ENCODE data around the gene BNIPL.

The BNIPL gene

DNA sequence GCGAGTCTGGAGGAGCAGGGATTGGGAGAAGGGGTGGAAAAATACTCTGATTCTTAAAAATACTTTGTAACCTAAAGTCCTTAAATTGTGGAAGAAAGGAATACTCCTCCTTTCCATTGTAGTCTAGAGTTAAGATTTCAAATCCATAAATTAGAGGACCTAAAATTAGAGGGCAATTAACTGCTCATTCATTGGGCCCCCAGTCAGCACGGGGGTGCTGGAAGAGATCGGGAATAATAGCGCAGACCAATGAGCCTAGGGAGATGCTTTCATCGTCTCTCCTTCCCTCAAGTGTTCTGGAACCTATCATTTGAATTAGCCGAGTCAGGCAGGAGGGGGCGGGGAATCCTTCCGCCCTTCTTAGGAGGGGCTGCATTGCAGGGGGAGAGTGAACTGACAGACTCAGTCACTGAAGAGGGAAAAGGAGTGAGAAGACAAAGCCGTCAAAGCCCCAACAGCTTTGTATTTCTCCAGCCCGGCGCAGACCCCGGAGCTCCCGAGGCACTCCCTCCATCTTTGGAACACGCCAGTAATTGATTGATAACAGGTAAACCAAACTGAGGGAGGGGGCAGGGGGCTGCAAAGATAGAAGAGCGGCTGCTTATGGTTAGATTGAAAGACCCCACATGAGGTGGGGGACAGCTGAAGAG lies 23.7 kb downstream of the BNIPL start, which contains the start of gene MLLT11:
TSS of gene MLLT11 (plus strand) at position 391 of the 650 bp plus-strand sequence. CDS start 6,828 bp downstream, outside the sequence.
- H3K9me3 ChIP-seq (ENCODE audit: insufficient read depth, low read length): no peaks in the 10 kb centered on the region
- TF ChIP-seq, protein P1, sequence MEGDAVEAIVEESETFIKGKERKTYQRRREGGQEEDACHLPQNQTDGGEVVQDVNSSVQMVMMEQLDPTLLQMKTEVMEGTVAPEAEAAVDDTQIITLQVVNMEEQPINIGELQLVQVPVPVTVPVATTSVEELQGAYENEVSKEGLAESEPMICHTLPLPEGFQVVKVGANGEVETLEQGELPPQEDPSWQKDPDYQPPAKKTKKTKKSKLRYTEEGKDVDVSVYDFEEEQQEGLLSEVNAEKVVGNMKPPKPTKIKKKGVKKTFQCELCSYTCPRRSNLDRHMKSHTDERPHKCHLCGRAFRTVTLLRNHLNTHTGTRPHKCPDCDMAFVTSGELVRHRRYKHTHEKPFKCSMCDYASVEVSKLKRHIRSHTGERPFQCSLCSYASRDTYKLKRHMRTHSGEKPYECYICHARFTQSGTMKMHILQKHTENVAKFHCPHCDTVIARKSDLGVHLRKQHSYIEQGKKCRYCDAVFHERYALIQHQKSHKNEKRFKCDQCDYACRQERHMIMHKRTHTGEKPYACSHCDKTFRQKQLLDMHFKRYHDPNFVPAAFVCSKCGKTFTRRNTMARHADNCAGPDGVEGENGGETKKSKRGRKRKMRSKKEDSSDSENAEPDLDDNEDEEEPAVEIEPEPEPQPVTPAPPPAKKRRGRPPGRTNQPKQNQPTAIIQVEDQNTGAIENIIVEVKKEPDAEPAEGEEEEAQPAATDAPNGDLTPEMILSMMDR (IDR thresholded peaks at IDR 0.05; ENCODE audit: insufficient read depth, low read length, poor library complexity, severe bottlenecking): no peak
- no peak for TF ChIP-seq EZH2phosphoT487 (conservative IDR thresholded peaks at IDR 0.05; ENCODE audit: low read length)
- H3K27ac ChIP-seq (ENCODE audit: low read depth, low read length): peak within 1 kb of the TSS; percentile 74
- peak within 1 kb of the TSS; percentile 87 for H3K4me3 ChIP-seq (ENCODE audit: insufficient read depth, low read length, poor library complexity, severe bottlenecking)
- H2AFZ ChIP-seq (ENCODE audit: low read depth, low read length, severe bottlenecking): peak within 1 kb of the TSS; percentile 72
- no peaks in the 10 kb centered on the region for H3K9me2 ChIP-seq (replicated peaks; ENCODE audit: insufficient read depth, low read length)
- no peaks in the 10 kb centered on the region; the same call in 1 of the 2 replicates for H4K20me1 ChIP-seq (ENCODE audit: low read depth, low read length)
- H3K4me2 ChIP-seq (ENCODE audit: low read depth, low read length, poor library complexity, severe bottlenecking): peak within 1 kb of the TSS; percentile 83
- peaks cover 15% of the 10 kb centered on the region for H3F3A ChIP-seq (ENCODE audit: insufficient read depth)
- H3K36me3 ChIP-seq (ENCODE audit: low read length): 0 out of 2 replicates have a peak, but pooled peaks cover 3% of the 10 kb centered on the region
- H3K27me3 ChIP-seq (ENCODE audit: low read length): no peaks in the 10 kb centered on the region
- peaks cover 52% of the 10 kb centered on the region for H3K79me2 ChIP-seq (ENCODE audit: insufficient read depth, low read length)
- H3K9ac ChIP-seq (ENCODE audit: low read length): peak within 1 kb of the TSS; percentile 95

DNA sequence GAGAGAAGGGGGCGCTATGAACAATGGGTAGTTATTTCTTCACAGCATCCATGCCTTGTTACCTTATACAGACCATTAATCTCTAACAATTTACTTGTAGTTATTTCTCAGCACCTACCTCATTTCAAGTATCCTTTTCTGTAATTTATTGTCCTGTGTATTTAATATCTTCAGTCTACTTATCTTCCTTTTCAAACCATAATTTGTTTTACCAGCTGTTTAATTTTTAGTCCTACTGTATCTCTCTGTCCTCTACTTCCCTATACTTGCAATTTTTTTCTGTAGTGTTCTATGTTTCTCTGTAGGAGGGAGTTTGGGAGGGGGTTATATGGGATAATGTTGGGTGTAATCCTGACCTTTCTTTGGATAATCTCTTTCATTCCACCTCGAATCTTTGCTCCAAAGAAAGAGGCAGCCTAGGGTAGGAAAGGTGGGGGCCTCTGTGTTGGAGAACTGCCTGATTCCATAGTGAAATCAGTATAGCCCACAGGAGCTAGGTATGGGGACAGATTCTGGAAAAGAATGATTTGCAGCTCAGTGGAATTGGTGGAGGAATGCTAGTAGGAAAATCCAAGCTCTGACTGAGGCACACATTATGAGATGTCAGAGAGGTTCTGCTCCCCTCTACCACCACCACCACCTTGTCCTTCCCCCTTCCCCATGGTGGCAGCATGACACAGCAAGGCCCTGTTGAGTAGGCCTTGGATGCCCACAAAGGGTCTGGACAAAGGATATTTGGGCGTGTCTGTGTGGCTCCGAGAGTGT lies 24.5 kb downstream of the BNIPL start:
- Histone ChIP-seq H3K36me3 (ENCODE audit: low read length) (no peaks in the 10 kb centered on the region), H2AFZ (ENCODE audit: low read depth, low read length, severe bottlenecking) (peak overlapping the region; percentile 72), H3K4me3 (ENCODE audit: insufficient read depth, low read length, poor library complexity, severe bottlenecking) (peak overlapping the region; percentile 87), H3K9me3 (ENCODE audit: insufficient read depth, low read length) (no peaks in the 10 kb centered on the region), H3K9ac (ENCODE audit: low read length) (peak overlapping the region; percentile 95), H3K9me2 (replicated peaks; ENCODE audit: insufficient read depth, low read length) (no peaks in the 10 kb centered on the region), H3K79me2 (ENCODE audit: insufficient read depth, low read length) (peaks cover 50% of the 10 kb centered on the region), H3F3A (ENCODE audit: insufficient read depth) (peaks cover 17% of the 10 kb centered on the region), H3K27ac (ENCODE audit: low read depth, low read length) (peak overlapping the region; percentile 74), H4K20me1 (ENCODE audit: low read depth, low read length) (no peaks in the 10 kb centered on the region; the same call in 1 of the 2 replicates), H3K4me2 (ENCODE audit: low read depth, low read length, poor library complexity, severe bottlenecking) (peak overlapping the region; percentile 83), H3K27me3 (ENCODE audit: low read length) (no peaks in the 10 kb centered on the region)
- no peak for TF ChIP-seq EZH2phosphoT487 (conservative IDR thresholded peaks at IDR 0.05; ENCODE audit: low read length)
- TF ChIP-seq, protein P1 (IDR thresholded peaks at IDR 0.05; ENCODE audit: insufficient read depth, low read length, poor library complexity, severe bottlenecking): no peak

DNA sequence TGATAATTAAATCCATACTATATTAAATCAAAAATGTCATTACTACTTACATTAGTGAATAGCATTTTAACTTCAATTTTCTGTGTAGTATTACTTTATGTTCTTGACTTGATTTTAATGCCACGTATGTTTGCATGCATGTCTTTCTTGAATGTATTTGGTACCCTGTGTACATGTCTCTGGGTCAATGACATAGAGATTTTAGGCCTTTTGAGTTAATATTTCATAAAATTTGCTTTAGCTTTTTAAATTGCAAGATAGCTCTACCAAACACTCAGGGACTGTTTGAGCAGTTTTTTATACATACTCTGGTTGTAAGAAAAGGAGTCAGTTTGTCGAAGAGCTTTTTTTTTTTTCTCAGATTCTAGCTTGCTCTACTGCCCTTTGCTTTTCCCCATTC lies 25.3 kb downstream of the BNIPL start:
- Histone ChIP-seq H3K9ac (ENCODE audit: low read length) (no peak overlapping the region), H3K4me3 (ENCODE audit: insufficient read depth, low read length, poor library complexity, severe bottlenecking) (no peak overlapping the region), H3K4me2 (ENCODE audit: low read depth, low read length, poor library complexity, severe bottlenecking) (peak overlapping the region; percentile 83), H2AFZ (ENCODE audit: low read depth, low read length, severe bottlenecking) (no peak overlapping the region), H3K36me3 (ENCODE audit: low read length) (no peaks in the 10 kb centered on the region), H3K9me3 (ENCODE audit: insufficient read depth, low read length) (no peaks in the 10 kb centered on the region), H4K20me1 (ENCODE audit: low read depth, low read length) (no peaks in the 10 kb centered on the region; the same call in 1 of the 2 replicates), H3K9me2 (replicated peaks; ENCODE audit: insufficient read depth, low read length) (no peaks in the 10 kb centered on the region), H3F3A (ENCODE audit: insufficient read depth) (peaks cover 17% of the 10 kb centered on the region), H3K79me2 (ENCODE audit: insufficient read depth, low read length) (peaks cover 42% of the 10 kb centered on the region), H3K27me3 (ENCODE audit: low read length) (no peaks in the 10 kb centered on the region), H3K27ac (ENCODE audit: low read depth, low read length) (no peak overlapping the region)
- TF ChIP-seq EZH2phosphoT487 (conservative IDR thresholded peaks at IDR 0.05; ENCODE audit: low read length): no peak
- TF ChIP-seq, protein P1 (IDR thresholded peaks at IDR 0.05; ENCODE audit: insufficient read depth, low read length, poor library complexity, severe bottlenecking): no peak

All from SU-DHL-6 (cell line).